ENCODE measurements around the gene MVB12A.

Gene MVB12A

GRCh38 chr19:17445526-17446165 is 25.8 kb downstream of the MVB12A start:
- DNase-seq (ENCODE audit: low read depth in 3 of 3): no peak

- DNase-seq (ENCODE audit: low read depth in 3 of 3): no peak
These were observed 27.9 kb downstream of the MVB12A start for GRCh38 chr19:17447704-17448130.

- DNase-seq (ENCODE audit: low read depth in 3 of 3): peak in 2 of 3 donors; percentile 26 to 45
These were observed 28.5 kb downstream of the MVB12A start, which contains the start of gene TMEM221 for GRCh38 chr19:17448131-17448967. Gene TMEM221, minus strand, starts transcription at chr19:17448668. Its CDS starts 206 bp downstream, at chr19:17448462.

DNA sequence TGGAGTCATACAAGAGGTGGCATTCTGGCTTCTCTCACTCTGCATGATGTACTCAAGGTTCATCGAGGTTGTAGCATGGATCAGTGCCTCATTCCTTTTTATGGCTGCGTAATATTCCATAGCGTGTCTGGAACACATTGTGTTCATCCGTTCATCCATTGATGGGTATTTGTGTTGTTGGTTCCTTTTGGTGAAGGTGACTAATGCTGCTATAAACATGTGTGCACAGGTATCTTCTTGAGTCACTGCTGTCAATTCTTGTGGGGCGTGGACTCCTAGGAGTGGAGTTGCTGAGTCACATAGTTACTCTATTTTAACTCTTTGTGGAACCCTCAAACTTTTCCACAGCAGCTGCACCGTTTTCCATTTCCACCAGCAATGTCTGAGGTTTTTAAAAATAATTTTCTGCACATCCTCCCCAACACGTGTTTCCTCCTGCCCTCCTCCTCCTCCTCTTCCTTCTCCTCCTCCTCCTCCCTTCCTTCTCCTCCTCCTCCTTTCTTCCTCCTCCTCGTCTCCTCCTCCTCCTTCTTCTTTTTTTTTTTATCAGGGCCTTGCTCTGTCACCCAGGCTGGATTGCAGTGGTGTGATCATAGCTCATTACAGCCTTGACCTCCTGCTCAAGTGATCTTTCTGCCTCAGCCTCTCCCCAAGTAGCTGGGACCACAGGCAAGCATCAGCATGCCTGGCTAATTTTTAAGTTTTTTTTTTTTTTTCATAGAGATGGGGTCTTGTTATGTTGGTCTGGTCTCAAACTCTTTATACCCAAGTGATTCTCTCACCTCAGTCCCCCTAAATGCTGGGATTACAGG is 30.6 kb downstream of the MVB12A start:
- DNase-seq (ENCODE audit: low read depth in 3 of 3): peak; percentile 21 to 50 (median 41)

DNA sequence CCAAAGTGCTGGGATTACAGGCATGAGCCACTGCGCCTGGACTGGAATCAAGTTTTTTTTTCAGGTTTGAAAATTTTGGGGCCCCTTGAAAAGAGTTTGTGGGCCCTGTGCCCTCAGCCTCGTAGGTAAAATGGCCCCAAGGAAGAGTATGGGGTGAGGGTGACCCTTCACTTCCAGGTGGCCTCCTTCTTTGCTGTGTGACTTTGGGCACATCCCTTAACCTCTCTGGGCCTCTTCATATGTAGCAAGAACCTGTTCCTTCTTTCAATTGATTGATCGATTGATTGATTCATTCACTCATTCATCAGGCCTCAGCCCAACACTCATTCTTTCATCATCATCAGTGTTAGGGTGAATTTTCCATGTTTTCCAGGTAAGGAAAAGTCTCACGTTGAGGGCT is 32.0 kb downstream of the MVB12A start:
- DNase-seq (ENCODE audit: low read depth in 3 of 3): no peak

- no peak for DNase-seq (ENCODE audit: low read depth in 3 of 3)
These were observed 34.8 kb downstream of the MVB12A start for GRCh38 chr19:17454576-17455071.

- no peak for DNase-seq (ENCODE audit: low read depth in 3 of 3)
These were observed 35.7 kb downstream of the MVB12A start for GRCh38 chr19:17455308-17456123.

- DNase-seq (ENCODE audit: low read depth in 3 of 3): no peak
These were observed 36.3 kb downstream of the MVB12A start for GRCh38 chr19:17456127-17456526.

DNA sequence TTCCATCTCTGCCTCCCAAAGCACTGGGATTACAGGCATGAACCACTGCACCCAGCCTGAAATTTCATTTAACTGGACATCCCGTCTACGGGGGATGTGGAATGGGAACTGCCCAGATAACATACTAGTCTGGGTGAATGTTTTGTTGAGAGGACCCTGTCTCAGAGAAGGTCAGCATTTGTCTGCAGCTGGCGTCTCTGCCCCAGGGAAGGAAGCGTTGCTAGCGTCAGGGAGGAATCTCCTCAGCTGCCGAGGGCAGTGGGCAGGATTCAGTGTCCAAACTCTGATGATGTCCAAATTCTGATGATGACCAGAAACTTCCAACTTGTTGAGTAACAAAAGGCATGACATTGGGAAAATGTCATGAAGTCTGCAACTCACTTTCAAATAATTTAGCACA is 37.8 kb downstream of the MVB12A start:
- DNase-seq (ENCODE audit: low read depth in 3 of 3): no peak

GRCh38 chr19:17458970-17459369 is 39.1 kb downstream of the MVB12A start:
- no peak for DNase-seq (ENCODE audit: low read depth in 3 of 3)

- DNase-seq (ENCODE audit: low read depth in 3 of 3): no peak
These were observed 40.8 kb downstream of the MVB12A start, which contains the start of gene NXNL1 for GRCh38 chr19:17460372-17461230. Gene NXNL1, minus strand, starts transcription at chr19:17460926. Its CDS starts 57 bp downstream, at chr19:17460869.

- DNase-seq (ENCODE audit: low read depth in 3 of 3): no peak
These were observed 46.6 kb downstream of the MVB12A start for GRCh38 chr19:17466487-17466850.

DNA sequence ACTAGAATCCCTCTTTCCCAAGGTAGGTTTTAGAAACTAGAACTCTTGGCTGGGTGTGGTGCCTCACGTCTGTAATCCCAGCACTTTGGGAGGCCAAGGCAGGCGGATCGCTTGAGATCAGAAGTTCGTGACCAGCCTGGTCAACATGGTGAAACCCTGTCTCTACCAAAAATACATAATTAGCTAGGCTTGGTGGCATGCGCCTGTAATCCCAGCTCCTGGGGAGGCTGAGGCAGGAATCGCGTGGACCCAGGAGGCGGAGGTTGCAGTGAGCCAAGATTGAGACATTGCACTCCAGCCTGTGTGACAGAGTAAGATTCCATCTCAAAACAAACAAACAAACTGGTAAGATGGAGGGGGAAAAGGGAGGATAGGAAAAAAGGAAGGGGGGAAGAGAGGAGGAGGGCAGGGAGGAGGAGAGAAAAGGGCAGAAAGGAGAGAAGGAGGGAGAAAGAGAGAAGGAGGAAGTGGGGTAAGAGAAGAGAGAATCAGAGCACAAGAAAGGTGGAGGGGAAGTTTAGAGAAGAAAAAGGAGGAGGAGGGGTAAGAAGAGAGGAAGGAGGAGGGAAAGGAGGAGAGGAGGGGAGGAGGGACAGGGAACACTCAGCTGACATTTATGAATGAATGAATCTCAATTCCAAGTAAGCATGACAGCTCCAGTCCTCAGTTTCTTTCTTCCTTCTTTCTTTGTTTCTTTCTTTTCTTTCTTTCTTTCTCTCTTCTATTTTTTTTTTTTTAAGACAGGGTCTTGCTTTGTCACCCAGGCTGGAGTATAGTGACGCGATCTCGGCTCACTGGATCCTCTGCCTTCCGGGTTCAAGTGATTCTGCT is 47.8 kb downstream of the MVB12A start:
- DNase-seq (ENCODE audit: low read depth in 3 of 3): no peak

GRCh38 chr19:17468302-17469091 is 48.6 kb downstream of the MVB12A start:
- DNase-seq (ENCODE audit: low read depth in 3 of 3): no peak

GRCh38 chr19:17469092-17469480 is 49.2 kb downstream of the MVB12A start:
- DNase-seq (ENCODE audit: low read depth in 3 of 3): no peak

DNA sequence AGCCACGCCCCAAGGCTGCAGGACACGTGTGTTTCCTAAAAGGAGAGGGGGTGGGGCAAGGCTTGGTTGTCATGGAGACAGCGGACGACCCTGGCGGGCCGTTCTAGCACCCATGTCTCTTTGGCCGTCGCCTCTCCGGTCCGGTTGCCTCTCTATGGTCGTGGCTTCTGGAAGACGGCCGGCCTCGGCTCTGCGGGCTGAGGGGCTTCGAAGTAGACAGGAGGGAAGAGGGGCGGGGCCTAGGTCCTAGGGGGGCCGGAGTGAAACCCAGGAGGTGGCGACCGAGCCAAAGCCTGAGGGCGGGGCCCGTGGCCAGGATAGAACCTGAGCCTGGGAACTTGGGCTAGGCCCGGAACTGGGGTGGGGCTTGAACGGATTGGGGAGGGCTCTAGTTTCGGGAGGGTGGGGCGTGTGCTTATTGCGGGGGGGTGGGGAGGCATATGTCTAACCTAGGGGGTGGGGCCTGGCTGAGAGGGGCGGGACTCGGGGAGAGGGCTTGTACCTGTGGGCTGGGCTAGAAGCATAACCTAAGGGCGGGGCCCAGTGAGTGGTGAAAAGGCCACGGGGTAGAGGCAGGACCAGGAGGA is 49.7 kb downstream of the MVB12A start:
- peak; percentile 76 to 96 (median 86) for DNase-seq (ENCODE audit: low read depth in 3 of 3)

GRCh38 chr19:17470068-17470841 is 50.4 kb downstream of the MVB12A start, which contains the start of gene SLC27A1:
Gene SLC27A1, plus strand, starts transcription at chr19:17470524. Its CDS starts 17 bp downstream, at chr19:17470541.
- DNase-seq (ENCODE audit: low read depth in 3 of 3): peak; percentile 78 to 90 (median 86)
